ENCODE measurements around the gene OPTC. TPM values are rescaled to one million over a fixed set of nuclear protein-coding genes. Genes with fewer than 3 reads are reported as not detected.

The OPTC gene
- total RNA-seq, 2 experiments from 2014 or later, result not detected

GRCh38 chr1:203547771-203548421, 53.9 kb downstream of the OPTC start:
- Mint-ChIP-seq H3K4me3 (no peak overlapping the region), H3K36me3 (no peaks in the 10 kb centered on the region), H3K27ac (no peak overlapping the region), H3K4me1 (peaks cover 3% of the 10 kb centered on the region), H3K9me3 (no peaks in the 10 kb centered on the region), H3K27me3 (peaks cover 21% of the 10 kb centered on the region)
- ATAC-seq (ENCODE audit: low read depth) (no peak), DNase-seq (no peak)
- POLR2A ChIA-PET, result no interaction called here

GRCh38 chr1:203548892-203549291, 54.9 kb downstream of the OPTC start:
- Mint-ChIP-seq H3K27ac (no peak overlapping the region), H3K27me3 (peaks cover 21% of the 10 kb centered on the region), H3K4me1 (peaks cover 3% of the 10 kb centered on the region), H3K36me3 (no peaks in the 10 kb centered on the region), H3K4me3 (no peak overlapping the region), H3K9me3 (no peaks in the 10 kb centered on the region)
- DNase-seq (no peak), ATAC-seq (ENCODE audit: low read depth) (no peak)
- POLR2A ChIA-PET, result interaction anchor here (0.6 kb wide), 1 partner anchor 67 kb away, joined by 3 read pairs; no protein-coding TSS in a partner anchor

- Mint-ChIP-seq H3K4me1 (peaks cover 5% of the 10 kb centered on the region), H3K4me3 (no peak overlapping the region), H3K27ac (no peak overlapping the region), H3K36me3 (no peaks in the 10 kb centered on the region), H3K27me3 (peaks cover 21% of the 10 kb centered on the region), H3K9me3 (no peaks in the 10 kb centered on the region)
- ATAC-seq (ENCODE audit: low read depth) (no peak), DNase-seq (no peak)
- POLR2A ChIA-PET, result interaction anchor here (0.6 kb wide), 1 partner anchor 66 kb away, joined by 3 read pairs; no protein-coding TSS in a partner anchor
These were observed 55.4 kb downstream of the OPTC start for GRCh38 chr1:203549309-203549708.

- Mint-ChIP-seq H3K27me3 (peaks cover 16% of the 10 kb centered on the region), H3K27ac (no peak overlapping the region), H3K36me3 (no peaks in the 10 kb centered on the region), H3K4me1 (peaks cover 4% of the 10 kb centered on the region), H3K9me3 (no peaks in the 10 kb centered on the region), H3K4me3 (no peak overlapping the region)
- DNase-seq, result no peak
- ATAC-seq (ENCODE audit: low read depth), result no peak
- POLR2A ChIA-PET, result no interaction called here
These were observed 56.9 kb downstream of the OPTC start for GRCh38 chr1:203550846-203551245.

- no peak overlapping the region for H3K27ac Mint-ChIP-seq
- POLR2A ChIA-PET, result no interaction called here
These were observed 57.6 kb downstream of the OPTC start for GRCh38 chr1:203551550-203551949.

GRCh38 chr1:203553496-203553895, 59.5 kb downstream of the OPTC start:
- peaks cover 3% of the 10 kb centered on the region for H3K4me1 Mint-ChIP-seq
- ATAC-seq (ENCODE audit: low read depth) (no peak), DNase-seq (no peak)
- H3K9me3 Mint-ChIP-seq, result no peaks in the 10 kb centered on the region
- H3K36me3 Mint-ChIP-seq, result no peaks in the 10 kb centered on the region
- no peak overlapping the region for H3K4me3 Mint-ChIP-seq
- peaks cover 18% of the 10 kb centered on the region for H3K27me3 Mint-ChIP-seq
- POLR2A ChIA-PET, result no interaction called here
- H3K27ac Mint-ChIP-seq, result no peak overlapping the region

More at GRCh38 chr1:203551550-203551949, 57.6 kb downstream of the OPTC start:
- Mint-ChIP-seq H3K9me3 (no peaks in the 10 kb centered on the region), H3K4me1 (peaks cover 3% of the 10 kb centered on the region), H3K36me3 (no peaks in the 10 kb centered on the region), H3K4me3 (no peak overlapping the region), H3K27me3 (peaks cover 16% of the 10 kb centered on the region)
- no peak for ATAC-seq (ENCODE audit: low read depth)
- DNase-seq, result no peak

GRCh38 chr1:203554071-203554470, 60.1 kb downstream of the OPTC start:
- Mint-ChIP-seq H3K4me1 (peaks cover 3% of the 10 kb centered on the region), H3K27me3 (peaks cover 20% of the 10 kb centered on the region), H3K4me3 (no peak overlapping the region), H3K27ac (no peak overlapping the region), H3K36me3 (no peaks in the 10 kb centered on the region), H3K9me3 (no peaks in the 10 kb centered on the region)
- DNase-seq (no peak), ATAC-seq (ENCODE audit: low read depth) (no peak)
- POLR2A ChIA-PET, result no interaction called here

- no peak for ATAC-seq (ENCODE audit: low read depth)
- Mint-ChIP-seq H3K9me3 (no peaks in the 10 kb centered on the region), H3K4me1 (peaks cover 3% of the 10 kb centered on the region), H3K27me3 (peaks cover 21% of the 10 kb centered on the region), H3K36me3 (no peaks in the 10 kb centered on the region), H3K27ac (no peak overlapping the region), H3K4me3 (no peak overlapping the region)
- POLR2A ChIA-PET, result no interaction called here
- DNase-seq, result no peak
These were observed 61.1 kb downstream of the OPTC start for GRCh38 chr1:203555076-203555475.

GRCh38 chr1:203555511-203556046, 61.6 kb downstream of the OPTC start:
- no peak for DNase-seq
- no peak for ATAC-seq (ENCODE audit: low read depth)
- H3K27me3 Mint-ChIP-seq, result peaks cover 17% of the 10 kb centered on the region
- H3K27ac Mint-ChIP-seq, result no peak overlapping the region
- peaks cover 3% of the 10 kb centered on the region for H3K4me1 Mint-ChIP-seq
- H3K36me3 Mint-ChIP-seq, result no peaks in the 10 kb centered on the region
- POLR2A ChIA-PET, result no interaction called here
- H3K9me3 Mint-ChIP-seq, result no peaks in the 10 kb centered on the region
- H3K4me3 Mint-ChIP-seq, result no peak overlapping the region

- ATAC-seq (ENCODE audit: low read depth), result no peak
- no peaks in the 10 kb centered on the region for H3K36me3 Mint-ChIP-seq
- peaks cover 3% of the 10 kb centered on the region for H3K4me1 Mint-ChIP-seq
- H3K4me3 Mint-ChIP-seq, result no peak overlapping the region
- POLR2A ChIA-PET, result no interaction called here
- H3K27me3 Mint-ChIP-seq, result peaks cover 14% of the 10 kb centered on the region
- no peaks in the 10 kb centered on the region for H3K9me3 Mint-ChIP-seq
- DNase-seq, result no peak
- no peak overlapping the region for H3K27ac Mint-ChIP-seq
These were observed 62.3 kb downstream of the OPTC start for GRCh38 chr1:203556047-203556851.

GRCh38 chr1:203557390-203557789, 63.4 kb downstream of the OPTC start:
- no peak overlapping the region for H3K27ac Mint-ChIP-seq
- DNase-seq, result no peak
- no peak for ATAC-seq (ENCODE audit: low read depth)
- no peak overlapping the region for H3K4me3 Mint-ChIP-seq
- H3K4me1 Mint-ChIP-seq, result peaks cover 3% of the 10 kb centered on the region
- POLR2A ChIA-PET, result no interaction called here
- H3K36me3 Mint-ChIP-seq, result no peaks in the 10 kb centered on the region
- no peaks in the 10 kb centered on the region for H3K9me3 Mint-ChIP-seq
- peaks cover 19% of the 10 kb centered on the region for H3K27me3 Mint-ChIP-seq

GRCh38 chr1:203558064-203558760, 64.3 kb downstream of the OPTC start:
- POLR2A ChIA-PET, result no interaction called here
- peaks cover 19% of the 10 kb centered on the region for H3K27me3 Mint-ChIP-seq
- no peaks in the 10 kb centered on the region for H3K36me3 Mint-ChIP-seq
- no peaks in the 10 kb centered on the region for H3K9me3 Mint-ChIP-seq
- H3K4me3 Mint-ChIP-seq, result no peak overlapping the region
- ATAC-seq (ENCODE audit: low read depth) (no peak), DNase-seq (no peak)
- H3K27ac Mint-ChIP-seq, result no peak overlapping the region
- H3K4me1 Mint-ChIP-seq, result peaks cover 3% of the 10 kb centered on the region
